ENCODE data around the gene KLHL13.

- TF ChIP-seq, protein P1, sequence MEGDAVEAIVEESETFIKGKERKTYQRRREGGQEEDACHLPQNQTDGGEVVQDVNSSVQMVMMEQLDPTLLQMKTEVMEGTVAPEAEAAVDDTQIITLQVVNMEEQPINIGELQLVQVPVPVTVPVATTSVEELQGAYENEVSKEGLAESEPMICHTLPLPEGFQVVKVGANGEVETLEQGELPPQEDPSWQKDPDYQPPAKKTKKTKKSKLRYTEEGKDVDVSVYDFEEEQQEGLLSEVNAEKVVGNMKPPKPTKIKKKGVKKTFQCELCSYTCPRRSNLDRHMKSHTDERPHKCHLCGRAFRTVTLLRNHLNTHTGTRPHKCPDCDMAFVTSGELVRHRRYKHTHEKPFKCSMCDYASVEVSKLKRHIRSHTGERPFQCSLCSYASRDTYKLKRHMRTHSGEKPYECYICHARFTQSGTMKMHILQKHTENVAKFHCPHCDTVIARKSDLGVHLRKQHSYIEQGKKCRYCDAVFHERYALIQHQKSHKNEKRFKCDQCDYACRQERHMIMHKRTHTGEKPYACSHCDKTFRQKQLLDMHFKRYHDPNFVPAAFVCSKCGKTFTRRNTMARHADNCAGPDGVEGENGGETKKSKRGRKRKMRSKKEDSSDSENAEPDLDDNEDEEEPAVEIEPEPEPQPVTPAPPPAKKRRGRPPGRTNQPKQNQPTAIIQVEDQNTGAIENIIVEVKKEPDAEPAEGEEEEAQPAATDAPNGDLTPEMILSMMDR (IDR thresholded peaks at IDR 0.05) = no peak
- no peak for TF ChIP-seq POLR2A (IDR thresholded peaks at IDR 0.05)
These were observed 196.9 kb downstream of the KLHL13 start for GRCh38 chrX:117919755-117920154.
